ENCODE data around the gene FSD2.

- no peak for TF ChIP-seq CTCF (IDR thresholded peaks at IDR 0.05; ENCODE audit: low read depth, low read length)
- no peak for TF ChIP-seq EZH2phosphoT487 (IDR thresholded peaks at IDR 0.05; ENCODE audit: low read depth)
These were observed 15.5 kb downstream of the FSD2 start for GRCh38 chr15:82790321-82790720.
